H1 (cell line): Measurements from ENCODE around the gene WIPF3. TPM values are rescaled to one million over a fixed set of nuclear protein-coding genes. Genes with fewer than 3 reads are reported as not detected.

Experiments used
- CTBP2 ChIP-seq: IDR thresholded peaks from 2 replicates; pipeline ENCODE4 v1.7.0; 2011; ENCODE audit warnings: borderline replicate concordance, mild to moderate bottlenecking, moderate library complexity, mixed read lengths, low read length; ENCODE audit not compliant: insufficient read depth, insufficient read length
- SIRT6 ChIP-seq: IDR thresholded peaks from one replicate; pipeline ENCODE4 v1.7.1; 2012; ENCODE audit warnings: low read length, inconsistent platforms
- SP2 ChIP-seq: IDR thresholded peaks from 2 replicates; pipeline ENCODE4 v1.6.1; 2012; ENCODE audit warnings: mild to moderate bottlenecking, low read length, inconsistent platforms
- polyA plus RNA-seq, 7 experiments: library from polyadenylated mRNA; depleted of rRNA in 3 of 7; stranded (reverse) in 5 of 7; unstranded in 2 of 7; fragments of >200 nt in 5 of 7; fragments of 200-250 nt in 2 of 7; gene quantifications; 1 replicate in 5 of 7; 2 replicates in 1 of 7; 4 replicates in 1 of 7; pipeline versions ENCODE4 v1.2.1 to v1.2.3, GENCODE V29; 2011 to 2013; ENCODE audit warnings: missing spikeins in 2 of 7, mixed read lengths in 2 of 7
- total RNA-seq: library from RNA; stranded (reverse); fragmentation: NEBNext Ultra II Directional; extraction: Animal tissue kit (Norgen Biotek cat#: 25700); gene quantifications from 2 replicates; pipeline ENCODE4 v1.2.1, GENCODE V29; 2021

Gene WIPF3
- total and polyA plus RNA-seq, 2 of the 8 experiments (the other 6 are each of a cell fraction or from before 2014, with no cell fraction given): 5.0 to 12.1 TPM

DNA sequence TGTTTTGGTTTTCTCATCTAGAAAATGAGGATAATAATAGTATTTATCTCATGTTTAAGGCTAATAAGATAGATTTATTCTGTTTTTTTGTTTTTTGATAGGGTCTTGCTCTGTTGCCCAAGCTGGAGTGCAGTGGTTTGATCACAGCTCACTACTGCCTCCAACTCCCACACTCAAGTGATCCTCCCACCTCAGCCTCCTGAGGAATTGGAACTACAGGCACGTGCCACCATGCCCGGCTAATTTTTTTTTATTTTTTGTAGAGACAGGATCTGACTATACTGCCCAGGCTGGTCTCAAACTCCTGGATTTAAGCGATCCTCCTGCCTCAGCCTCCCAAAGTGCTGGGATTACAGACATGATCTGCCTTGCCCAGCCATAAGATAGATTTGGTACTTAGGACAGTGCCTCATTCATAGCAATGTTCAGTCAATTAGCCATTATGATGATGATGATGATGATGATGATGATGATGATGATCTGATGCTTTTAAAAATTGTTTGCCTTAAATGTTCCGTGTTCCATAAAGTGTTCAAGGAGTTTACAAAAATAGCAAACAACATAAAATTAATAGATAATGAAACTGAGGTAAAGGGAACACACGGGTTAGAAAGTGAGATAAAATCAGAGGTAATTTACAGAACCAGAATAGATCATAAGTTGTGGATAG, 4.6 kb downstream of the WIPF3 start (continued):
- no peak for TF ChIP-seq SP2
- TF ChIP-seq CTBP2: no peak
- TF ChIP-seq SIRT6: no peak
